ENCODE measurements around the gene EFCAB7. TPM values are rescaled to one million over a fixed set of nuclear protein-coding genes. Genes with fewer than 3 reads are reported as not detected.

EFCAB7 gene
- total RNA-seq, 1 experiment from 2014 or later = 8.6 TPM

DNA sequence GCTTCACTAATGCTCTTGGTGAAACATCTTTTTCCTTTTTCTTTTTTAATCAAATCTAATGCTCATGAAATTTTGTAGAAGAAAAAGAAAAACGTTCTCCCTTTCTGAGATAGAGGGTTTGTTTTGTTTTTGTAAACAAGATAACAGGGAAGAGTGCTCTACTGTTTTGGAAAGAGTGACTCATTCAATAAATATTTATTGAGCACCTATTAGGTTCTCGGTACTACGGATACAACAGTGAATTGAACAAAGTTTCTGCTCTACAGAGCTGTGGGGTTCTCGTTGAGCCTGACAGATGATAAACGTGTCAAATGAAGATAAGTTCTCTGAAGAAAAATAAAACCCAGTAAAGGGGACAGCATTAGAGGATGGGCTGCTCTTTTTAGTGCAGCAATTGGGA lies 76.9 kb downstream of the EFCAB7 start:
- DNase-seq (ENCODE audit: extremely low read depth, low read depth) = no peak

DNA sequence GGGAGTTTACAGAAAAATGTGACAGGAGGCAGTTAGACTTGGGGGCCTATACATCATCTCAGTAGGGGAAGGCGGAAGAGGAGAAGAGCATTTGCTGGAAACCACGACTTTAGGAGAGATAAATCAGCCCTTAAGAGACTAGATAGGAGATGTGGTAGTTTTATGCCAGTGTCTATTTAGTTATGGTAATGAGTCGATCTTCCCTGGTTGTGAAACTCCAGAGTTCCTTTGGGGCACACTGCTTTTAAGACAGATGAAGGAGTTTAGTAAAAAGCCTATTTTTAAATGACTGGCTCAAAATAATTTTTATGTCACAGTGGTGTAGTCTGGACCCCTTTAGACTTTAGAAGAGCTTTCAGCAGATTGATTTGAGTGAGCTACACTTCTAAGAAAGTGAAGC lies 77.7 kb downstream of the EFCAB7 start:
- no peak for DNase-seq (ENCODE audit: extremely low read depth, low read depth)

DNA sequence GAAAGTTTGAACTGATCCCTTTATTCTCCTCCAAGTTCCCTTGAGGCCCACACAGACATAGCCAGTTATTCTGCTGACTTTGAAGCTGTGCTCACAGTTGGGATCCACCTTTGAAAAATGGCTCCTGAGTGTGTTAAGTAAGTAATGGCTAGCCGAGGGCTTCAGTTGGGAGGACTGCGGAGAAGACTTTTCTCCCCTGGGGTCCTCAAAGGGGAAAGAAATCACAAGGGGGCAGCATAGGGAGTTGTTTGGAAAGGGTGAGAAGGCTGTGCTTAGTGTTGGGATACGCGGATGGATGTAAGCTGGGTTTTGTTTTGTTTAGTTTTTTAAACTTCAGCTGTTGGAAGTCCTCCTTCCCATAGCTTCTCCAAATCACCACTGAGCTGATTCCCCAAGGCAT lies 78.1 kb downstream of the EFCAB7 start:
- no peak for DNase-seq (ENCODE audit: extremely low read depth, low read depth)

DNA sequence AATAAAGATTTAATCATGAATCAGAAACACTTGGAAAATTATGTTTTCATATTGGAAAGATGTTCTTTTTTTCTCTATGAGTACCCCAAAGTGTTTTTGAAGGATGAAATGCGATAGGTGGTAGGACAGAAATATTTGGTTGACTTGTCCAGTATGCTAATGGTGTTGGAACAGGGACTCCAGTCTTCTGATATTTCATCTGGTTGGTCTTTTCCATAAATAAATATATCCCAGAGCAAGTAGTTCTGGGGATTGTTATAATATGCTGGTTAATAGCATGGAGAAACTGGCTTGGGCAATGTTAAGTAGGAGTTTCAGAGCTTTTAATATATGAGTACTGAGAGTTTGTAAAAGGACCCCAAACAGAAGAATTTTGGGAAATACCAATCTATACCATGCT lies 78.6 kb downstream of the EFCAB7 start:
- DNase-seq (ENCODE audit: extremely low read depth, low read depth) = no peak

DNA sequence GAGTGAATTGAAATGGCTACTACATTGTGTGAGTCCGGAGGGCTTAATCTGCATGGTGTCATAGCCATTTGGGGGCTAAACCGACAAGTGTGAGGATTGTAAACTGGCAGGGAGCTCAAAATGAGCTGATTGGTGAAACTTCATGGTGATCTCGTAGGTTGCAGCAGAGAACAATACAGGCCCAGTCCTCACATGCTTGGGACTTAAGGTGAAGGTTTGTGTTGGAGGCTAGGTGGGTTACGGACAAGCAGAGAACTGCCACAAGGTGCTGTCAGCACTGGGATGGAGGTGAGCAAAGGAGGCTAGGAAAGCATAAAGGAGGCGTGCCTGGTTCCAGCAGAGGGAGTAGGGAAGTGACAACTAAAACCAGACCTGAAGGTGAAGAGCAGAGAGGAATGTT lies 79.3 kb downstream of the EFCAB7 start:
- no peak for DNase-seq (ENCODE audit: extremely low read depth, low read depth)

DNA sequence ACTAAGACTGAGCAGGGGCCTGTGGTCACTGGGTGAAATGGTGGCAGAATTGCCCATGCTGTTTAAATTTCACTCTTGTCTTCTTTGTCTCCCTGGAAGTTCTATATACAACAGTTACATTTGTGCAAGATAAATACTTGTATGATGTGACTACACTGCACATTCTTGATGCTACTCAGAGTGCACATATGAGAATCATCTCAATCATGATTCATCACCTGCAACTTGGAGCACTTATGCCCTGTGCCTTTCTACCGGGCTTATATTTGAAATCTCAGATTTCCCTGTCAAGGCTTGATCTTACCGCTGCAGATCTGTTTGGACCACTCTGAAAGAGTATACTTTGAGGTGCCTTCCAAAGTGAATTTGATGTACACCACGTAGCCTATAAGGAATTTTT lies 80.5 kb downstream of the EFCAB7 start:
- DNase-seq (ENCODE audit: extremely low read depth, low read depth) = no peak

DNA sequence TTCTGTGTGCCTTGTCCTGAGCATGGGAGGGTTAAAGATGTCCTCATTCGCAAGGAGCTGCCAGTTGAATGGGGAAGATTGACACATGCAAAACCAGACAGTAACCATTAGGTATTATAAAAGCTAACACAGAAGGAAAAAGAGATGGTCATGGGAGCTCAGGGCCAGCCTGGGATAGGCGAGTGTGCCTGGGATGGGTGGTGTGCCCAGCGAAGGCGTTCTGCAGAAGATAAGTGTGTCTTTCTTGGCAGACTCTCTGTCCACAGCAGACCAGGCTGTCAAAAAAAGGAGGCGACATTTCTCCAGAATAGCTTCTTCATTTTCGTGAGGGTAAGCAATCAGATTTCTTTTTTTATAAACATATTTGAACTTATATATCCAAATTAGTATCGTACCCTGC lies 84.0 kb downstream of the EFCAB7 start:
- DNase-seq (ENCODE audit: extremely low read depth, low read depth) = no peak

DNA sequence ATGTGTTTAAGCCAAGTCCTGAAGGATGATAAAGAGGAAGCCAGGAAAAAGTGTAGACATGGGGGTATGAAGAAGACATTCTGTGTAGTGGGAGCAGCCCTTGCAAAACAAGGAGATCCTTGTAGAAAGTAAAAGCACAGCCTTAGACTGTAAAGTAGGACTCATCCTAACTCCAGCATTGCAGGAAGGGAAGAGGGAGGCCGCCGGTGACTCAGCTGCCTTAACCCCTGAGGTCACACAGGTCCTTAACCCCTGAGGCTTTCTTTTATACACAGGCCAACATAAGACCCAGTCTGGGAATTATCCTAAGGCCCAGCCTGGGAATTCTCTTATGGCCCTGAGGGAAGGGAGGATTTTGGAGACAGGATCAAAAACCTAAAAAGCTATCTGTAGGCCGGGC lies 87.9 kb downstream of the EFCAB7 start:
- DNase-seq (ENCODE audit: extremely low read depth, low read depth) = no peak

DNA sequence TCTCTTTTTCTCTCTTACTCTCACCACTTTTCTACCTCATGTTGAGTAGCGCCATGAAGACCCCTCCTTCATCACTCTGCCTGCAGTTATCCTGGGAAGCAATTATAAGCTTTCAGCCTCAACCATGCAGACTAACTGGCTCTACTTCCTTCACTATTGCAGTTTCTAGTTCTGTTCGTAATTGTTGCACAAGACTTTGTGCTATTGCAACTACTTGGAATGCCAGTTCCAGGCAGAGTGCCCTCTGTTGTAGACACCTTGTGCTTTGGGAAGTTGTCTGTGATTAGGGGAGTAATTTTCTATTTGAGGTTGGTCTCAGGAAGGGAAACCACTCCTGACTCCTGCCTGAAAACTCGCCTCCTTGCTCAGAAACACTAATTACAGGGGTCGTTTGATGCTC lies 89.2 kb downstream of the EFCAB7 start:
- DNase-seq (ENCODE audit: extremely low read depth, low read depth) = no peak

DNA sequence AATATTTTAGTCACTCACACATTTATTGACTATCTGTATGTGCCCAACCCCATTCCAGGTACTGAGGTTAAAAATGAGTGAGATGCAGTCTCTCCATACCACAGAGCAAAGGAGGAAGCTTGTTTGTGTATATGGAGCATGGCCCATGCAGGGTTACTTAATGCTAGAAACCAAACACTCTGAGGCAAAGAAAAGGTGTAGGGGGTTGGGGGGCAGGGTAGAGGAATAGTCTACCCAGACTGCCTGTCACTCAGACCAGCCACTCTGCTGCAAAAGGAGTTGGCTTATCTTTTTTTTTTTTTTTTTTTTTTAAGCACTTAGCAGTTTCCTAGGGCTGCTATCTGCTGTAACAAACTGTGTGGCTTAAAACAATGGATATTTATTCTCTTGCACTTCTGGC lies 89.6 kb downstream of the EFCAB7 start:
- DNase-seq (ENCODE audit: extremely low read depth, low read depth) = no peak

DNA sequence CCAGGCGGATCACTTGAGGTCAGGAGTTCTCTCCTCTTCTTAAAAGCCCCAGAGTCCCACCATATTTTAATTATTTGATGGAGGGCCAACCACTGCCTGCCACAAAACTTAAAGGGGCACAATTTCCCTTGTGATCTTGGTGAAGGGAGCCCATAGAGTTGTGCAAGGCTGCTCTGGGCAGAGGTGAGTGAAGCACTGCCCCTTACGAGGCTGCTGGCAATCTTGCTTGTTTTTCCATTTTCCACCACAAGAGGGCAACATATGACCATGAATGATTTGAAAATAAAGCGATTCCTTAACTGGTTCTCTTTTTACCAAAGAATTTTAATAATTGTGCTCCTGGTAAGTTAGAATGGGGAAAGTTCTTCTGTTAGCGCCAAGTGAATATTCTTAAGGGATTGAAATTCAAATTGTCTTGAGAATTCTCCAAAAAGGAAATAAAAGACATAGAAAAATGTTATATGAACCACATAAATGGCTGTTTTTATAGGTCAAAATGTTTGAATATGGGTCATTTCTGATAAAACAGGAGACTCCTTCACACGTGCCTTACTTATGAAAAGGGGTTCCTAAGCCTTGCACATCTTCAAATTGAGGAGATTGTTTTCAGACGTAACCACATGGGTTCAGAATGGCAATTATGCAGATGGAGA lies 92.6 kb downstream of the EFCAB7 start:
- DNase-seq (ENCODE audit: extremely low read depth, low read depth) = peak; percentile 63

DNA sequence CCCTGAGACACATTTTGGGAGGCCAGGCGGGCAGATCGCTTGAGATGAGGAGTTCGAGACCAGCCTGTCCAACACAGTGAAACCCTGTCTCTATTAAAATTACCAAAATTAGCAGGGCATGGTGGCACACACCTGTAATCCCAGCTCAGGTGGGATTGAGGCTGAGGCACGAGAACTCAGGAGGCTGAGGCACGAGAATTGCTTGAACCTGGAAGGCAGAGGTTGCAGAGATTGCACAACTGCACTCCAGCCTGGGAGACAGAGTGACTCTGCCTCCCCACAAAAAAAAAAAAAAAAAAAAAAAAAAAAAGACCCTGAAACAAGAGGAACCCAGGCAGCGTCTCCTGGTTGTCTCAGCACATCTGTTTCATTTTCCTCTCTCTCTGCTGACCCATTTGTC lies 94.1 kb downstream of the EFCAB7 start:
- no peak for DNase-seq (ENCODE audit: extremely low read depth, low read depth)

DNA sequence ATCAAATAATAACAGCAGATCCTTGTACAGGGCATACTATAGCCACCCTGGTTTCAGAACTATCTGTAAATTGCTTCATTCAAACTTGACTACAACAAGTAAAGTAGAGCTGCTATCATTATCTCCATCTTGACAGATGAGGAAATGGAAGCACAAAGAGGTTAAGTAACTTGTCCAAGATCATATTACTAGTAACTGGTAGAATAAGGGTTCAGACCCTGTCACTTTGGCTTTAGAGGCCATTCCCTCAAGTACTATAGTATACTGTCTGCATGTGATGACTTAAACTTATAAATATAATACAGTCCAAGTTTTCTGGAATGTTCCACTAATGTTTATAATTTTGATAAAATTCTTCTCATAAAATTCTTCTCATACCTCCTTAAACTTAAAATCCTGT lies 94.7 kb downstream of the EFCAB7 start:
- no peak for DNase-seq (ENCODE audit: extremely low read depth, low read depth)

DNA sequence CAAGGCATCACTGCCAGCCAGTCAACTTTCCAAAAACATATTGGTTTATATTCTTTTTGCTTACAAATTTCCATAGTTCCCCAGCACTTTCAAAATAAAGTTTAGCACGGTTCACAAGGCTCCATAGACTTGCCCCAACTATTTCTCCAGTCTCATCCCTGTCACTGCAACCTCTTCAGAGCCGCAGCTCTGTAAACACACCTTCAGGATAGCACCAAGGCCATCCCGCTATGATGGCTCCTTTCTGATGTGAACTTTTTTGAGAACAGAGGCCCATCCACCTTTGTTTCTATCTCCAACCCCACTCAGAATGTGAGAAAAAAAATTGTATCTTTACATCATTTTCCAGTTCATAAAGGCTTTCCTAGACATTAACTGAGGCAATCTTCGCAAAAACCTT lies 96.2 kb downstream of the EFCAB7 start:
- no peak for DNase-seq (ENCODE audit: extremely low read depth, low read depth)

DNA sequence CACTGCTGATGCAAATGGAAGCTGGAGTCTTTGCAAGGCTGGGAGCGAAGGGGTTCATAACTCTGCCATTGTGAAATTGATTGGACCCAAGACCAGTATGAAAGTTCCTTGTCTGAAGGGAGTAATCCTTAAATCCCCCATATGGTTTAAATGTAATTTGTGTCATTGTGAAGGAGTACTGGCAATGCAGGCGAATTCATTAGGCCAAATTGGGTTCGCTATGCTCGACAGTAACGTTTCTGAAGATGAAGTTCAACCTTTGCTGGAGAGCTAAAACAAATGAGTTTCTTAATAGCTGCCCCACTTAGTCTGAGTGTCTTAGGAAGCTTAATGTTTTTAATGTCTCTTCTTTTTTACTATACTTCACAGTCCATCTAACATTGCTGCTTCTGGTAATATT lies 97.3 kb downstream of the EFCAB7 start:
- no peak for DNase-seq (ENCODE audit: extremely low read depth, low read depth)

DNA sequence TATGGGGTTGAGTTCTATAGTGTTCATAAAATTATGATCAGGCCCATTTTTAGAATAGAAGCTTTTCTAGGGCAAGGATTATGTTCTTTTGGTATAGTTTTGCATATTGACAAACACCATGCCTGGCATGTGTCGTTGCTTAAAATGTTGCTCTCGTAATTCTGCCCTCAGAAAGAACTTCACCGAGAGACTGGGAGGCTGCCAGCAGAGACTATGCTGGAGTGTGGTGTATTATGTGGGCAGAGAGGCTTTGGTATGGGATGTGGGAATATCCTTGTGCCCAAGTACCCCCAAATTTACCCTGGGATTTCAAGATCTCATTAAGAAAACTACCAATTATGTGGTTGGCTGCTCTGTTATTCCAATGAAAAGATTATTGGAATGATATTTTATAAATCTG lies 97.8 kb downstream of the EFCAB7 start:
- no peak for DNase-seq (ENCODE audit: extremely low read depth, low read depth)

DNA sequence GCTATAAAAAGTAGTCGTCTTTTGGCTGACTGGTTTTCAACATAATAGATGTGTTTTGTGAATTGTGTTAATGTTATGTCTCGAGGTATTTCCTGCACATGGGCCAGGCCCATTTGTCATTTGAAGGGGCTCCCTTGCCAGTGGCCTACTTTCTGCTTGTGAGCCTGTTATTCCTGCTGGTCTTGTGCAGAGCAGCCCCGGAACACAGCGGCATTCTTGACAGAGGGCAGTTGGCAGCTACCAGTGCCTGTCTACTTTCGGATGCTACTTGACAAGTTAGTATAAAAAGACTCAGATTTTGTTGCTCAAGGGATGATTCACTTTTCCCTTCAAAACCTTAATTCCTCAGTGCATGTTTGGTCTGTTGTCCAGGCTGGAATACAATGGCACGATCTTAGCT lies 98.4 kb downstream of the EFCAB7 start:
- DNase-seq (ENCODE audit: extremely low read depth, low read depth) = no peak

Small RNA genes lying within 50 kb of the gene (small RNA-seq; reads per million reads assigned to genes)
- gene RF02105 (0 reads per million in 2 experiments), gene RF02106 (0 reads per million in 2 experiments), gene RF02107 (0 reads per million in 2 experiments), gene RF02108 (0 reads per million in 2 experiments), gene RF02109 (0 reads per million in 2 experiments), gene RF02110 (0 reads per million in 2 experiments), gene RN7SL488P (0 reads per million in 2 experiments), gene RNU7-123P (0 reads per million in 2 experiments)

Other genes starting within 250 kb of the EFCAB7 start
- 0.89 and 1.2 TPM in 2 replicates for gene FOXD3, start 201.0 kb upstream of the EFCAB7 start, total RNA-seq (2014; rRNA removed; shearing (Covaris generic))
- 18.9 and 20.2 TPM in 2 replicates for gene ALG6, start 155.9 kb upstream of the EFCAB7 start, total RNA-seq (2014; rRNA removed; shearing (Covaris generic))
- 50.0 and 53.7 TPM in 2 replicates for gene ITGB3BP, start 300 bp upstream of the EFCAB7 start, total RNA-seq (2014; rRNA removed; shearing (Covaris generic))
- 23.0 and 23.6 TPM in 2 replicates for gene PGM1, start 69.9 kb downstream of the EFCAB7 start, total RNA-seq (2014; rRNA removed; shearing (Covaris generic))

All from NCI-H460 (cell line).